Anterior cingulate cortex (tissue), 58 donors: ENCODE measurements around the gene CDH13.
"Not testable (repeated sequence)": the region's sequence is repeated elsewhere in the genome, so short reads cannot be mapped to it uniquely, and the experiment has no call there.

ENCODE experiments used
- DNase-seq, 58 donors: peaks; one replicate each; lab custom pipeline; 2025; lab: John Stamatoyannopoulos, UW

The CDH13 gene

DNA sequence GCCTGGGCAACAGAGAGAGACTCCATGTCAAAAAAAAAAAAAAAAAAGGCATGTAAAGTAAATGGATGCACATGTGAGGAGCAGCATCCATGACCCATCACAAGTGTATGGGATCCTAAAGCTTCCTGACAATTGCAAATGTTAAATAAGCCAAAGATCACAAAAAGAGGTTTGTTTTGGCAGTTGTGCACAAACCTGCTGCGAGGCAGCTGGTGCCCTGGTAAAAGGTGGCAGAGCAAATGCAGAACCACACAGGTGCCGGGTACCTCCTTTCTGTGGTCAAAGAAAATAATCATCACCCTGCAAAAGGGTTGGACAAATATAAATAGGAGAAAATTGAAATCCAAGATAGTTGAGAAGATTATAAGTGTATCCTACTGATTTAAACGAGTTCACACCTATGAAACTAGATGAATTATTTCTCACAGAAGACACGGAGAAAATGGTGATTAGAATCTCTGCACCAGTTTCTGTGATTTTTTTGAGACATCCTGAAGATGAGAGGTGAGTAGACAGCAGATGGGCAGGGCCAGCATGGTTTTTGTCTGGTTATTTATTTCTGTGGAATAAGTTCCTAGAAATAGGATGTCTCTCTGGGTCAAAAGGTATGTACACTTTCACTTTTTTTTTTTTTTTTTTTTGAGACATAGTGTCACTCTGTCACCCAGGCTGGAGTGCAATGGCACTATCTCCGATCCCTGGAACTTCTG lies 291.3 kb downstream of the CDH13 start:
- no peak for DNase-seq

DNA sequence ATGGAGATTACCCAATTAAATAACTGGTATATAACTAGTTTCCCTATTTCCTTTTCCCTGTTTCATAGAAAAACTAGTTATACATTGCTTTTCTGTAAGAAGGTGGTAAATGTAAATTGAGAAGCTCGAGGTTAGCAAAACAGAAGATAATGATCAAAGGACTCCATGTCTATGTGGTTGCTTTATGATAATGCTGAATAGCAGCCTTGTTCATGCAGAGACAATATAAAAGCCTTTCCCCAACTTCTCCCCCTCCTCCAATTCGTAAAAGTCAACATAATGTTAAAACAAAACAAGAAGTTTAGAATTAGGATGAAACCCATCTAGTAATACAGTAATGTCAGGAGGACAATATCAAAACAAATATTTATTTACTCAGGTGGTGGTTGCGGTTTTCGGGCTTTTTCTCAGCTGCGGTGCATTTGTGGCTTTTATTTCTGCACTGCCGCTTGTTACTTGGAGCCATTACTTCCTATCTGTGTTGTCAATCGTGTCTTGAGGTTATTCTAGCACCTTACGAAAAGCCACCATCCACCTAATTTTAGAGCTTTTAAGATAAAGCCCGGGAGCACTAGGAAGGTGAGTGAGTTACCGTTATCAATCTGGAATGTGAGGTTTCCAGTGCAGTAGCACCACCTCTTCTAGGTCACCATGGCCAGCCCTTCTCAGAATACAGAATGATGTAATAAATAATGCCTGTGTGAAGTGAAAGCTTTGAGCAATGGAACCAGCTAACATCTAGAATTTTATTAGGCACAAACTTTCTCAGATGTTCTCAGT lies 297.5 kb downstream of the CDH13 start:
- DNase-seq: no peak

DNA sequence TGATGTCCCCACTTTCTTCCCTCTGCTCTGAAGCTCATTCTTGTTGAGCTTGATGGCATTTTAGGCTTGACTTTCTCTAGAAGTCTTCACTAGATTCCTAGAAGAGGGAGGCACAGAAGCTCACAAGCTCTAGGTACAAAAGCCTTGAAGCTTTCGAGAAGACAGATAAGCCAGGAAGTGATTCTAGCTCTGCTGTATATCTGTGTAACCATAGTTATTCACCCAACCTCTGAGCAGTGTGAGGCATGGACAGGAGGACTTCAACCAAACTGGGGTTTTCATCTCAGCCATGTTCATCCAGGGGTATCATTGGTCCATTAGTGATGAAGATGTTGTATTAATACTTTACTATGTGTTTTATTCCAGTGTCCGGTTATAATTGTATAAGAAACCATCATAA lies 299.7 kb downstream of the CDH13 start:
- no peak for DNase-seq

DNA sequence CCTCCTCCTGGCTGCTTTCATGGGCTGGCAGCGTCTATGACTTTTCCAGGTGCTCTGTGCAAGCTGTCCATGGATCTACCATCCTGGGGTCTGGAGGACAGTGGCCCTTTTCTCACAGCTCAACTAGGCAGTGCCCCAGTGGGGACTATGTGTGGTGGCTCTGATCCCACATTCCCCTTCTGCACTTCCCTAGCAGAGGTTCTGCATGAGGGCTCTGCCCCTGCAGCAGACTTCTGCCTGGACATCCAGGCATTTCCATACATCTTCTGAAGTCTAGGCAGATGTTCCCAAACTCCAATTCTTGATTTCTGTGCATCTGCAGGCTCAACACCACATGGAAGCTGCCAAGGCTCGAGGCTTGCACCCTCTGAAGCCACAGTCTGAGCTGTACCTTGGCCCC lies 307.2 kb downstream of the CDH13 start:
- DNase-seq: not testable (repeated sequence)

- no peak for DNase-seq
Observed at GRCh38 chr16:82935766-82936165, 309.0 kb downstream of the CDH13 start.

DNA sequence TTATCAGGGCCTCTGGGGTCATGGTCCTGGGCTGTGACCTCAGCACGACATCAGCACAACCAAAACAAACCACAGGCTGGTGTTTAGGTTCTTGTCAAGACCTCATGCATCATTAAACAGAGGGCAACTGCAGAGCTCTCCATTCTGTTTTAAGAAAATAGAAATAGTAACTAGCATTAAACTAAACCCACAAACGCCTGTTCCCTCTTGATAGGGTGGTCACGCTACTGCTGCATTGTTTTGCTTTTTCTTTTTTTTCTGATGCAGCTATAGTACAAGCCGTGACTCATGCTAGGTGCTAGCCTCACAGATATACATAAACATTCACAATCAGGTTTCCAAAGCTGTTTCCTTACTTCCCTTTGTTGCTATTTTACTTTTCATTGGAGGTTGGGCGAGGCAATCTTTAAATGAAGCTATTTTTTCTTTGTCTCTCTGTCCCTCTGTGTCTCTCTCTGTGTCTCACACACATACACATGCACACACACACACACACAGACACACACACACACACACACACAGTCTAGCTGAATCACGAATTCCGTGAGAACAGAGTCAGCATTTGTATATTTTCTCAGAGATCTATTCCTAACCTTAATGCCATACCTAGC lies 310.3 kb downstream of the CDH13 start:
- no peak for DNase-seq

GRCh38 chr16:82937926-82938520 lies 311.3 kb downstream of the CDH13 start:
- no peak for DNase-seq

GRCh38 chr16:82943371-82943770 lies 316.6 kb downstream of the CDH13 start:
- no peak for DNase-seq

DNA sequence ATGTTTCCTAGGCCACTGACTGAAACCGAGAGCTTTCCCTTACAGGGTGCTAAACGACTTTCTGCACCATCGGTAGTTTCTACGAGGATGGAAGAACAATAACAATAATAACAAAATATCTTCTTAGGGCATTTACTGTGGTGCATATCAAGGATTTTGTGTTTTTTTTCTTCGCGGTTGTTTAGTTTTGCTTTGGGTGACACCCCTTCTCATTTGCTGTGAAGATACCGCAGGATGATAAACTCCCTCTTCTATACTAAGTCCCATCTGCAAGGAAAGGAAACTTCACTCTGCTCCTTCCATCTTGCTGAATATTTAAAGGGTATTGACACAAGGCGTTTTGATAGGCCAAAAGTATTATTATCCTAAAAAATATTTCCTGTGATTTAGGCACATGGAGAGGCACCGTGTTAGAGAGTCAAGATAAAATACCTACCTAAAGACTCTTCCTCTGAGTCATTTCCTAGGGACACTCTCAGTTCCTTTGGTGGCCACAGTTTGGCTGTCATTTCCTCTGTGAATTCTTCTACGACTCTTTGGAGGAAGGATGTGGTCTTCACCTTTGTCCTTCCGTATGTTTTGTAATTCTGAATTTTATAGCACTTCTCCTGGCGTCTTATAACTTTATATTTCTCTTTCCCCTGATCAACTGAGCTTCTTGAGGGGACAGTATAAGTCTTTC lies 318.8 kb downstream of the CDH13 start:
- DNase-seq: no peak

DNA sequence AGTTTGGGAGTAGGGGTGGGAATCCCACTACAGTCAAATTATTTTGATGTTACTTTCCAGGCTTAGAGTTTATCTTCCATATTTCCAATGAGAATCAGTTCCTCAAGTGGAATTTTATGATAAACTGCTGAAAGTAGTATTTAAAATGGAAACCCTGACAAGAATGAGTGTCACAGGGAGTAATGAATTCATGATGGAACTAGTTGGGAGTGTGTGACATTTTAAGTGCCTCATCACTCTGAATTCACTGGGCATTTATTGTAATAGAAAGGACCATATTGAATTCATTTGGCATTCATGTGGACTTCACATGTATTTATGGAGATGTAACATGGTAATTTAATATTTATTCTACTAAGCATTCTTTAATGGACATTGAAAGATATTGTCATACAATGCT lies 320.9 kb downstream of the CDH13 start:
- DNase-seq: no peak

- no peak for DNase-seq
Observed at GRCh38 chr16:82949016-82949415, 322.2 kb downstream of the CDH13 start.

DNA sequence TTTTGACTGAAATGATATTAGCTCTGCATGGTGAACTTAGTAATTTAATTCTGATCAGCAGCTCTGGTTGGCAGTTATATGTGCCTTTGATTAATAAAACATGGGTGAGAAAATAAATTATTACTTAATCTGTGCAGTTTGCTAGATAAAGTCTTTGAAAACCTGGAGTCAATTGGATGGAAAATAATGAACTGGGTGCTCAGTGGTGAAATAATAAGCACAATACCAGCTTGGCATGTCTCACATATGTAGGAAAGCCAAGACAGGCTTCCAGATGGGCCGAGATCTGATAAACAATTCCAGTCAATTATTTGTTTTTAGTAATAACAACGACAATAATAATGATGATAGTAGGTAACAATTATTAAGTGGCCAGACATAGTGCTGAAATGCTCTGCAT lies 326.7 kb downstream of the CDH13 start:
- DNase-seq: no peak

- DNase-seq: no peak
Observed at GRCh38 chr16:82954224-82954929, 327.6 kb downstream of the CDH13 start.

DNA sequence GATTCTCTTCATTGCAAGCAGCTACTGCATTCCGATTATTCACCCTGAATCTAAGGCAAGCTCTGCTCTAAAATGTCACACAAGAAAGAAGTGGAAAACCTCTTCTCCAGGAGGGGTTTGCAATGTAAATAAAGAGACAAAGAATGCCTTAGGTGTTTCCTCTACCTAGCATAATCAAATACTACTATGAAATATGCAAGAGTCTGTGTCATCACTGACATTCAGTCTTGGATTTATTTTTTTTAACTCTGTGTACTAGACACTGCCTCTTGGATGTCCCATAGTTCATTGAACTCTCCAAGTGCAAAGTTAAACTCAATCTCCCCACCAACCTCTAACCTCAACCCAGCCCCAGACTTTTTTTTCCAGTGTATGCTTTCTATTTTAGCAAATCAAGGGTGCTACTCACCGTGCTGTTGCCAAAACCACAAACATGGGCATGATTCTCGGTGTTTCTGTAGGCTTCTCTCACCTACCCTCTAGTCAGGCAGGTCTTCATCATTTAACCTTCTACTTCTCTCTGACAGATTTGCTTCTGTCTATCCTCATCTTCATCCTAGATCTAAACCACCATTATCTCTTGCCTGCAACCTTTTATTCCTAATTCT lies 329.1 kb downstream of the CDH13 start:
- DNase-seq: no peak

DNA sequence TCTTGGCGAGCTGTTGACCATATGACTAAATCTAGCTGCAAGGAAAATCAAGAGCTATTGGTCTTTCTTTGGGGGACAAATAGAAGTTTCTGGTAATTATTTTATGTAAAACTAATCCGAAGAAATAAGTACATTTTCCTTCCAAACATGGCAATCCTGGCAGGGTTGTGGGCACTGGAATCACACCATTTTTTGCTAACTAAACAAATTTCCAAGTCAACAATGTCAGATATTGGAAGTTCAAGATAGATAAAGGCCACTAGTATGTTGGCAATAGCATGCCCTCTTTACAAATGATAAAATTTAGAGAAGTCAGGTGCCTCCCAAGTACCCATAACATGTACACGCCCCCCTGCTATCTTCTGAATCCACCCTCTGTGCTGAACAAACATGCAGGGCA lies 330.4 kb downstream of the CDH13 start:
- no peak for DNase-seq

DNA sequence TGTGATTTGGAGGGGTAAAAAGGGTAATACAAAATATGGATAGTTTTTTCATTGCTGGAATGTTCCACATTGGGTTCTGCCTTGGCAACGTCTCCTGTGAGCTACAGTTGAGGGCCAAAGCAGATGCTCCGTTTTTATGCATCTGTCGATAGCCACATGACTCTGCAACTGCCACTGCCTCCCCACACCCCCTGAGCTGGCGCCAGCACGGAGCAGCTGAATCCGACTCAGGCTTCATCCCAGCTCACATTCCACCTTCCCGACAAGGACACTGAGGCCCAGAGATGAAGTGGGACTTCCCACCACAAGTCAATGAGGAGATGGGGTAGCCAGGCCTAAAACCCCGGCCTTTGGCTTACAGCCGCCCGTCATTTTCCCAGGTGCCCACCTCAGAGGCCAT lies 334.1 kb downstream of the CDH13 start:
- DNase-seq: peak in 5 of 58 donors; percentile 4 to 32 (median 13)

- no peak for DNase-seq
Observed at GRCh38 chr16:82963653-82964052, 336.9 kb downstream of the CDH13 start.

DNA sequence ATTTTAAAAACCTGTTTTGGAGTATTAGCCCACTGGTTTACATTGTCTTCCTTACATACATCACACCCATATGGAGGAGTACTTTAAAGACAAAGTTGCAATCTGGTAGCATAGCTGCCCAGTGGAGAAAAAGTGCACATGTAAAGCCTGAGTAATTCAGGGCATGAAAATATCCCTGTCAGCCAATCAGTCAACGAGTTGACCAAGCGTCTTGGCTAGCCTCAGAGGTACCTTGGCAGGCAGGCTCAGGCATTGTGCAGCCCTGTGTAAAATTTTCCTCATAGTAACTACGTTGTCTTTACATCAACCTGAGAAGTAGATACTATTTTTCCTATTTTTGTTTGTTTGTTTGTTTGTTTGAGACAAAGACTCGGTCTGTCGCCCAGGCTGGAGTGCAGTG lies 339.0 kb downstream of the CDH13 start:
- DNase-seq: no peak

- DNase-seq: no peak
Observed at GRCh38 chr16:82967424-82967823, 340.7 kb downstream of the CDH13 start.

DNA sequence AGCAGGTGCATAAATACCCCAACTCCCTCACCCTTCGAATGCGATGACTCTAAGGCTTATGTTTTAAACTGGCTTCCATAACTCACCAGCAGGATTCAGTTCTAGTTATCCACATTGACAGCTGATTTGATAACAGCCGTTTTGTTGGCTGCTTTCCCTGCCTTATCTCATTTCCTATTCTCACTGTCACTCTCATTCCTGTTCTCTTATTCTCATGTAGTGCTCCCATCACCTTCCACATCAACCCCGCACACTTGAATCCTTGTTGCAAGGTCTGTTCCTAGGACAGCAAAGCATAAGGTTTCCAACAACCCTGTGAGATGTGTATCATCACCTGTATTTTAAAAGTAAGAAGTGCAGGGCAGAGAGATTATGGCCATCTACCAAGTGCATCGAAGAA lies 344.4 kb downstream of the CDH13 start:
- DNase-seq: no peak
